ENCODE results near the gene SMIM30. TPM values are rescaled to one million over a fixed set of nuclear protein-coding genes. Genes with fewer than 3 reads are reported as not detected.

SMIM30 gene
- total and polyA plus RNA-seq, 2 of the 8 experiments (the other 6 are each of a cell fraction or from before 2014, with no cell fraction given) = 35.2 to 49.7 TPM

DNA sequence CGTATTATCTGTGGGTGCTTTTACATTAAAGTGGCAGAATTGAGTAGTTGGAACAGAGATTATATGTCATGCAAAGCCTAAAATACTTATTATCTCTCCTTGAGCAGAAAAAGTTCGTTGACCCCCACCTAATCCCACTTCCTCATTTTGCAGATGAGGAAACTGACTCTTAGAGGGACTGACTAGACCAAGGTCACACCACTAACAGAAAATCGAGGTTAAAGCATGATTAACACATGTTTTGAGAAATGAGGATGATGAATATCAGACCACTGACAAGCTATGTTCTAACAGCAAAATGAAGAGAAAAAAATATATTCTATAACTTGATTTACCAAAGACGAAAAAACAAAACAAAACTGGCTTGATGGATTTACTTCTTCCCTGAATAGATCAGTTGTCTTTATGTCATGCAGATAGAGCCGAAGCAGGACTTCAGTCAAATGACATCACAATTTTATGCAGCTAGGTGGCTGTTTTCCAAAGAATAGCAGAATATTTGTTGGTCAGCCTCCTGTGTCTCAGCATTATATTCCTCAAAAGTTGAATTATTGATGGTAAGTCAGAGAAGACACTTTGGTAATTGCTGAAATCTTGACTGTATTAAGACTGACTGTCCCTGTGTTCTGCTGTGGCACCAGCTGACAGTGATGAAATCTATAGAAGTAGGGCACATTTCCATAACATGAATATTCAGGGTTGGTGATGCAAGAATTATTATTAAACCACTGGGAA is 24.2 kb upstream of the SMIM30 start:
- Histone ChIP-seq H3K56ac (replicated peaks; ENCODE audit: insufficient read length, low read depth, low read length) (no peak overlapping the region), H2BK5ac (ENCODE audit: low read depth, low read length) (no peak overlapping the region), H4K20me1 (replicated peaks in 1 of 2; ENCODE audit: control insufficient read depth in 1 of 2, insufficient read depth in 2 of 2, low read length in 2 of 2) (no peaks in the 10 kb centered on the region), H3K4me1 (replicated peaks in 1 of 4; ENCODE audit: control insufficient read depth in 3 of 4, insufficient read depth in 4 of 4, low read length in 3 of 4) (no peaks in the 10 kb centered on the region), H3K79me1 (ENCODE audit: low read depth, low read length) (no peaks in the 10 kb centered on the region), H2BK20ac (ENCODE audit: low read length) (no peak overlapping the region), H3K36me3 (ENCODE audit: control insufficient read depth in 2 of 4, insufficient read depth in 4 of 4, low read length in 3 of 4) (no peaks in the 10 kb centered on the region), H3K9me3 (ENCODE audit: insufficient read depth in 2 of 2, low read depth in 1 of 2, low read length in 1 of 2) (no peaks in the 10 kb centered on the region), H2BK120ac (replicated peaks; ENCODE audit: low read depth, low read length) (no peak overlapping the region), H3K27ac (ENCODE audit: low read depth, low read length) (no peak overlapping the region), H3K14ac (ENCODE audit: insufficient read length) (no peak overlapping the region), H2AK5ac (ENCODE audit: low read depth, low read length) (no peak overlapping the region), H4K8ac (ENCODE audit: extremely low read depth, insufficient read depth, low read length) (no peak overlapping the region), H3K4me2 (ENCODE audit: insufficient read depth in 1 of 2, low read depth in 2 of 2, low read length in 2 of 2) (no peak overlapping the region), H3K4ac (replicated peaks; ENCODE audit: insufficient read length, low read depth, low read length) (no peak overlapping the region), H4K91ac (replicated peaks; ENCODE audit: insufficient read length, low read length) (no peak overlapping the region), H3K4me3 (ENCODE audit: extremely low read depth in 1 of 4, insufficient read depth in 2 of 4, low read depth in 3 of 4, low read length in 4 of 4) (no peak overlapping the region), H2AFZ (ENCODE audit: low read length) (no peak overlapping the region), H3K79me2 (ENCODE audit: control insufficient read depth in 1 of 2, insufficient read depth in 2 of 2, low read length in 2 of 2) (no peaks in the 10 kb centered on the region), H4K5ac (ENCODE audit: insufficient read length, low read depth, low read length) (no peak overlapping the region), H3K23me2 (ENCODE audit: low read depth, low read length) (no peaks in the 10 kb centered on the region), H3K23ac (ENCODE audit: insufficient read length) (no peak overlapping the region), H3K18ac (ENCODE audit: extremely low read depth, low read length) (no peak overlapping the region), H3K27me3 (replicated peaks in 1 of 4; ENCODE audit: control insufficient read depth in 3 of 4, extremely low read depth in 1 of 4, insufficient read depth in 3 of 4, low read length in 3 of 4) (no peaks in the 10 kb centered on the region), H2BK15ac (ENCODE audit: low read length) (no peak overlapping the region), H2BK12ac (ENCODE audit: low read depth, low read length) (no peak overlapping the region), H3K9ac (replicated peaks in 1 of 4; ENCODE audit: extremely low read depth in 1 of 4, low read depth in 3 of 4, low read length in 3 of 4) (no peak overlapping the region)
- CTCF ChIA-PET (ENCODE audit: partially characterized antibody) = interaction anchor here (1.2 to 4.3 kb wide), 3 partner anchors 17 to 263 kb away, joined by 3 to 23 read pairs (median 4); no protein-coding TSS in a partner anchor
- no peak for FAIRE-seq
- POLR2A ChIA-PET (ENCODE audit: partially characterized antibody) = no interaction called here
- WGBS, 2 experiments (ENCODE audit: extremely low coverage in 1 of 2, insufficient coverage in 1 of 2, insufficient read length in 1 of 2, insufficient replicate concordance in 2 of 2, low coverage in 1 of 2, low lambda C conversion rate in 2 of 2, missing lambda C conversion rate in 1 of 2) = 76% methylated on average over 5 of the region's 5 CpGs; no CpG with 5 or more reads in 1 of the 2 experiments
- DNase-seq (ENCODE audit: low read depth in 1 of 2, low spot score in 2 of 2) = no peak
- TF ChIP-seq, protein P1, sequence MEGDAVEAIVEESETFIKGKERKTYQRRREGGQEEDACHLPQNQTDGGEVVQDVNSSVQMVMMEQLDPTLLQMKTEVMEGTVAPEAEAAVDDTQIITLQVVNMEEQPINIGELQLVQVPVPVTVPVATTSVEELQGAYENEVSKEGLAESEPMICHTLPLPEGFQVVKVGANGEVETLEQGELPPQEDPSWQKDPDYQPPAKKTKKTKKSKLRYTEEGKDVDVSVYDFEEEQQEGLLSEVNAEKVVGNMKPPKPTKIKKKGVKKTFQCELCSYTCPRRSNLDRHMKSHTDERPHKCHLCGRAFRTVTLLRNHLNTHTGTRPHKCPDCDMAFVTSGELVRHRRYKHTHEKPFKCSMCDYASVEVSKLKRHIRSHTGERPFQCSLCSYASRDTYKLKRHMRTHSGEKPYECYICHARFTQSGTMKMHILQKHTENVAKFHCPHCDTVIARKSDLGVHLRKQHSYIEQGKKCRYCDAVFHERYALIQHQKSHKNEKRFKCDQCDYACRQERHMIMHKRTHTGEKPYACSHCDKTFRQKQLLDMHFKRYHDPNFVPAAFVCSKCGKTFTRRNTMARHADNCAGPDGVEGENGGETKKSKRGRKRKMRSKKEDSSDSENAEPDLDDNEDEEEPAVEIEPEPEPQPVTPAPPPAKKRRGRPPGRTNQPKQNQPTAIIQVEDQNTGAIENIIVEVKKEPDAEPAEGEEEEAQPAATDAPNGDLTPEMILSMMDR (IDR thresholded peaks at IDR 0.05; ENCODE audit: control extremely low read depth in 1 of 3, insufficient read depth in 1 of 3, low read depth in 1 of 3, low read length in 3 of 3) = no peak
- TF ChIP-seq RXRA (IDR thresholded peaks at IDR 0.05; ENCODE audit: insufficient read depth, low read depth, low read length) (no peak), CHD1 (IDR thresholded peaks at IDR 0.05; ENCODE audit: low read depth, low read length) (no peak), GTF2F1 (IDR thresholded peaks at IDR 0.05; ENCODE audit: borderline replicate concordance, low read depth, low read length) (no peak), EP300 (IDR thresholded peaks at IDR 0.05; ENCODE audit: borderline replicate concordance in 1 of 2, low read depth in 2 of 2, low read length in 2 of 2) (no peak), SRF (IDR thresholded peaks at IDR 0.05; ENCODE audit: low read depth, low read length) (no peak), CHD2 (IDR thresholded peaks at IDR 0.05; ENCODE audit: low read length) (no peak), SIRT6 (IDR thresholded peaks at IDR 0.05; ENCODE audit: low read length) (no peak)
- TF ChIP-seq, protein P2, sequence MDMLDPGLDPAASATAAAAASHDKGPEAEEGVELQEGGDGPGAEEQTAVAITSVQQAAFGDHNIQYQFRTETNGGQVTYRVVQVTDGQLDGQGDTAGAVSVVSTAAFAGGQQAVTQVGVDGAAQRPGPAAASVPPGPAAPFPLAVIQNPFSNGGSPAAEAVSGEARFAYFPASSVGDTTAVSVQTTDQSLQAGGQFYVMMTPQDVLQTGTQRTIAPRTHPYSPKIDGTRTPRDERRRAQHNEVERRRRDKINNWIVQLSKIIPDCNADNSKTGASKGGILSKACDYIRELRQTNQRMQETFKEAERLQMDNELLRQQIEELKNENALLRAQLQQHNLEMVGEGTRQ (IDR thresholded peaks at IDR 0.05; ENCODE audit: low read length) = no peak

All from H1 (cell line).